SK-N-SH treated with all-trans-retinoic acid at 6 μM for 48 hours (cell line): Measurements from ENCODE around the gene SPDYE2.
"Not testable (repeated sequence)": the region's sequence is repeated elsewhere in the genome, so short reads cannot be mapped to it uniquely, and the experiment has no call there.

Experiments used
- ATAC-seq: fragments of 200-7000 bp; cut with Tn5 transposase; 3 replicates; pipeline ENCODE4 v1.9.1; 2020; ENCODE audit warnings: mild to moderate bottlenecking, moderate library complexity

The SPDYE2 gene

GRCh38 chr7:102550808-102551422 is at the start of gene SPDYE2:
TSS of gene SPDYE2 (plus strand) at chr7:102551226. CDS start at chr7:102553256, 2,030 bp downstream.
- not testable (repeated sequence) for ATAC-seq

- not testable (repeated sequence) for ATAC-seq
Measured at GRCh38 chr7:102503141-102503540, 47.9 kb upstream of the SPDYE2 start.

- peak; percentile 93 for ATAC-seq
Measured at GRCh38 chr7:102505298-102506185, 45.5 kb upstream of the SPDYE2 start.

DNA sequence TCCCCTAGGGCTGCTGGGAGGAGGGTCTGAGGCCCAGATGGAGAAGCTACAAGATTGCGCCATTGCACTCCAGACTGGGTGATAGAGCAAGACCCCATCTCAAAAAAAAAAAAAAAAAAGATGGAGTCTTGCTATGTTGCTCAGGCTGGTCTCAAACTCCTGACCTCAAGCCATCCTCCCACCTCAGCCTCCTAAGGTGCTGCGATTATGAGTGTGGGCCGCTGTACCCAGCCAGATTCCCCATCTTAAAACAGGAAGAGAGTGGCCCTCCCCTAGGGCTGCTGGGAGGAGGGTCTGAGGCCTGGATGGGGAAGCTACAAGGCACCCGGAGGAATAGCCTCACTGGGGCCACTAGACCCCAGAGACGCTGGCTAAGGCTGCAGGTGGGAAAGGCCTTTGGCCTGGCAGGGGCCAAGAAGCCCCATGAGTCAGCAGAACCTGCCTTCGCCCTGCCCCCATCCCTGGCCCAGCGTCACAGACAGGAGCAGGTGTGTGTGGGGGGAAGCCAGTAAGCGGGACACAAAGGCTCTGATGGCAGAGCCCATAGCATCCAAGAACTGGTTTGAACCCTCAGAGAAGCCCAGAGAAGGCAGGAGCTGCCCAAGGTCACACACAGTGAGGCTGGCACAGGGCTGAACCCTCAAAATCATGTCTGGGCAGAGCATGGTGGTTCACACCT is 43.5 kb upstream of the SPDYE2 start:
- not testable (repeated sequence) for ATAC-seq

GRCh38 chr7:102510575-102510974 is 40.5 kb upstream of the SPDYE2 start:
- not testable (repeated sequence) for ATAC-seq

DNA sequence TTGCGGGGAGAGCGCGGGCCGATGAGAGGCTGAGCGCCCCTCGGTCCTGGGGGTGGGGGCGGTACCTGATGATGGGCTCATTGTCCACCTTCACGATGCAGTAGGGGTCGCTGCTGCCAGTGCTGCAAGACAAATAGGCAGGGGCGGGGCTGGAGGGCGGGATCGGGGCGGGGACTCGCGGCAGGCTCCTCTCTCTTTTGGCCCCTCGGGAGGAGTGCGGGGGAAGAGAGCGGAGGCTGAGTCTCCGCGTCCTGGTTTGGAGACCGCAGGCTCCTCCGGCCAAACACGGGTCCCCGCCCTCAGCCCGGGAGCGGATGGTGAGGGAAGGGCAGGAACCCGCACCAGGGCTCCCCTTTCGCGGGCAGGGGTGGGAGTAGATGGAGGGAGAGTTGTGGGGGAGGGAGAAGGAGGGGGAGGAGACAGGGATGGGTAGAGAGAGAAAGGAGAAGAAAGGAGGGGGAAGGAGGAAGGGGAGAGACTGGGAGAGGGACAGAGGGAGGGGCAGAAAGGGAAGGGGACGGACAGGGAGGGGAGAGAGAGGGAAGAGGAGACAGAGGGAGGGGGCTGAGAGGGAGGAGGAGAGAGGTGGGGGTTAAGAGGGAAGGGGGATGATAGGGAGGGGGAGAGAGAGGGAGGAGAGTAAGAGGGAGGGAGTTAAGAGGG is 39.0 kb upstream of the SPDYE2 start:
- ATAC-seq, result peak; percentile 80

DNA sequence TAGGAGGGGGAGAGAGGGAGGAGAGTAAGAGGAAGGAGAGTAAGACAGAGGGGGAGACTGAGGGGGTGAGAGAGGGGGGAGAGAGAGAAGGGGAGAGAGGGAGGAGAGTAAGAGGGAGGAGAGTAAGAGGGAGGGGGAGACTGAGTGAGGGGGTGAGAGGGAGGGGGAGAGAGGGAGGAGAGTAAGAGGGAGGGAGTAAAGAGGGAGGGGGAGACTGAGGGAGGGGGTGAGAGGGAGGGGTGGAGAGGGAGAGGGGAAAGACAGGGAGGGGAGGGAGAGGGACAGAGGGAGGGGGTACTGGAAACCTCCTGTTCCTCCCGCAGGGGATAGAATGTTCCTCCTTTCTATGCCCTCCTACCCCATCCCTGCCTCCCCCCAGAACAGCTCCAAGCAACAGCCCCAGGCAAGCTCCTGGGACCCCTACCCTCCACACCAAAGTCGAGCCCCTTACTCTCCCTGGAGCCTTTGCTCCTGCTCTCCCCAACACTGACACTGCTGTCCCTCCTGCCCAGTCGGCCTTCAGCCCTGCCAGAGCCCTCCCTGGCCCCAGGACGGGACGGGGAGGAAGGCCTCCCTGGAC is 38.3 kb upstream of the SPDYE2 start:
- ATAC-seq, result peak; percentile 16

- ATAC-seq, result peak; percentile 3
Measured at GRCh38 chr7:102514881-102515721, 35.9 kb upstream of the SPDYE2 start.

DNA sequence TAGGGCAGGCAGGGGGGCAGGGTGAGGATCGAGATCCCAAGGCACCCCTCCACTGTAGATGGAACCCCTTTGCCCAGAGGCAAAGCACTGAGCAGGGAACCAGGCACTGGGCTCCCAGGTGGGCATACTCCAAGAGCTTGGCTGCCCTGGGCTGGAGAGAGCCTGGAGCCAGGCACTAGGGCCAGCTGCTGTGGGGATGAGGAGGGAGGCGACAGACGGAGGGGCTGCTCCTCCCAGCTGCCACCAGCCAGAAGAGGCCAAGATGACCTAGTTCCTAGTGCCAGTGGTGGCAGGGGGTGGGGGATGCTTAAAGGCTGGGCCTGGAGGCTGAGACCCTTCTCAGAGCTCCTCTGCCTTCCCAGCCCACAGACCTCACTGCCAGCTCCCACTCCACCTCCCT is 35.1 kb upstream of the SPDYE2 start:
- ATAC-seq, result peak; percentile 13

GRCh38 chr7:102516951-102517350 is 34.1 kb upstream of the SPDYE2 start:
- not testable (repeated sequence) for ATAC-seq

- ATAC-seq, result peak; percentile 87
Measured at GRCh38 chr7:102517550-102518147, 33.4 kb upstream of the SPDYE2 start, which contains the start of gene RASA4B. TSS of gene RASA4B (minus strand) at chr7:102517777. CDS start at chr7:102517710, 67 bp downstream.

GRCh38 chr7:102520797-102521196 is 30.2 kb upstream of the SPDYE2 start:
- not testable (repeated sequence) for ATAC-seq

DNA sequence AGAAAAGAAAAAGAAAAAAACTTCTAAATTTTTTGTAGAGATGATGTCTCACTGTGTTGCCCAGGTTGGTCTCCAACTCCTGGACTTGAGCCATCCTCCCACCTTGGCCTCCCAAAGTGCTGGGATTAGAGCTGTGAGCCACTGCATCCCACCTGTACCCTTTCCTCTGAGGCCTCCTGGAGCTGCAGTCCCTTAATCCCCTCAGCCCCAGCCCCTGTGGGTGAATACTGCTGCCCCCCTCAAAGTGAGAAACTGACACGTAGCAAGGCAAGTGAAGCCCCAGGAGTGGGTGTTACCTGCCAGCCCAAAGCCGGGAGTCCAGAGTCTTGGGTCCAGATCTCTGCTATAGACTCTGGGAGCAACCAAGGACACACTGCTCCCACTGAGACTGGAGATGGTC is 26.2 kb upstream of the SPDYE2 start:
- peak; percentile 2 for ATAC-seq

DNA sequence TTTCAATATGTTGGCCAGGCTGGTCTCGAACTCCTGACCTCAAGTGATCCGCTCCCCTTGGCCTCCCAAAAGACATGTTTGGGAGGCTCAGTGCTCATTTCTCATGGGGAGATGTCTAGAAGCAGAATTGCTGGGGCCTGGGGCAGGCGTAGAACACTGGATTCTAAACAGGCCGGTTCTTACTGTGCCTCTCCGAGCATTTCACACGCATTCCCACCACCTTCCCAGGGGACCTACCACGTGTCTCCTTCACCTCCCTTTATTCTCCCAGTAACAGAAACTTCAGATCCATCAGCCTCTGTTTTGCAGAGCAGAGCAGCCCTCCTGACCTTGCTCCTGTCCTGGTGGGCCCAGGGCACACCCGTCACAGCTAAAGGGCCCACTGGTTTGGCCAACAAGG is 23.8 kb upstream of the SPDYE2 start:
- not testable (repeated sequence) for ATAC-seq

GRCh38 chr7:102527822-102528793 is 22.9 kb upstream of the SPDYE2 start:
- not testable (repeated sequence) for ATAC-seq

GRCh38 chr7:102531583-102531982 is 19.4 kb upstream of the SPDYE2 start:
- ATAC-seq, result peak; percentile 41

DNA sequence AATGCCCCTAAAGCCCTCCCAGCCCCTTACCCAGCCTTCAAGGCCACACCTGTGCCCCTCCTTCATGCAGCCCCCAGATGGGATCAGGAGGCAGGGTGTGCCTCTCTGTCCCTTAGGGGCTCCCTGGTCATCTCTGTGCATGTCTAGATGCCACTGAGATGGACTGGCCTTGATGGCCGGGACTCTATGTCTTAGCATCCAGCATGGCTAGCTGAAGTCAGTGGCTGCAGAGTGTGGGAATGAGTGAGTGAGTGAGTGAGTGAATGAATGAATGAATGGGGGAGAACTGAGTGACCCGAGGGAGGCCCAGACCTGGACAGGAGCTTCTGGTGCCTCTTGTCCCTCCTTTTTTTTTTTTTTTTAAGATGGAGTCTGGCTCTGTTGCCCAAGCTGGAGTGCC is 18.9 kb upstream of the SPDYE2 start:
- ATAC-seq, result peak; percentile 36

DNA sequence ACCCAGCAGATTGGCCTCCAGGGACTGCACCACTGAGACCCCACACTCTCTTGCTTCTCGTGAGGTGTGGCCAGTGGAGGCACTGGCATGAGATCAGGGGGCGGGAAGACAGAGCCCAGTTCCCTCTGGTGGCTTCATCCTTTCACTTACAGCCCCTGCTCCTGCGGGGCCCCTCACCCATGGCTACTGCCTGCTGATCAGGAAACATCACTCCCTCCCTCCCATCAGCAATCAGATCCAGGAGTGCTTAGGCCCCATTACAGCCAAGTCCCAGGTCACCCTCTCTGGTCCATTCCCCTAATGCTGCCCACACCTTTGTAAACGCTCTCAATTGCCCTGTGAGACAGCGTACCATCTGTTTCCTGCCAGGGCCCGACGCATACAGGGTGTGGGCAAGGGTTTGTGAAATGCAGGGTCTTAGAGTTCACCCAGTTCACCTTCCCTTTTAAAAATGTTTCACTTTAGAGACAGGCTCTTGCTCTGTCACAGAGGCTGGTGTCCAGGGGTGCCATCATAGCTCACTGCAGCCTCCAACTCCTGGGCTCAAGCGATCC is 15.9 kb upstream of the SPDYE2 start:
- not testable (repeated sequence) for ATAC-seq

- ATAC-seq, result not testable (repeated sequence)
Measured at GRCh38 chr7:102540604-102541003, 10.4 kb upstream of the SPDYE2 start.
